Mononuclear cell (primary cell): ENCODE measurements around the gene TRPV5. TPM values are rescaled to one million over a fixed set of nuclear protein-coding genes. Genes with fewer than 3 reads are reported as not detected.

Experiments used
- H3K27me3 ChIP-seq: 2 replicates; pipeline ENCODE4 v1.6.0; 2011; ENCODE audit warnings: low read length, control low read depth; ENCODE audit not compliant: insufficient read depth
- H3K4me1 ChIP-seq: 2 replicates; pipeline ENCODE4 v1.5.1; 2011; ENCODE audit warnings: mild to moderate bottlenecking, low read length, control low read depth; ENCODE audit not compliant: insufficient read depth
- H3K4me3 ChIP-seq: 2 replicates; pipeline ENCODE4 v1.5.1; 2011; ENCODE audit warnings: mild to moderate bottlenecking, low read length, moderate library complexity
- H3K9me3 ChIP-seq: 2 replicates; pipeline ENCODE4 v1.5.1; 2011; ENCODE audit warnings: low read depth, mild to moderate bottlenecking, control low read depth, low read length
- total RNA-seq: library from RNA; depleted of rRNA; stranded (reverse); fragments of >200 nt; gene quantifications from one replicate; pipeline ENCODE4 v1.2.3, GENCODE V29; 2012

The TRPV5 gene
- total RNA-seq, 1 donor = not detected

DNA sequence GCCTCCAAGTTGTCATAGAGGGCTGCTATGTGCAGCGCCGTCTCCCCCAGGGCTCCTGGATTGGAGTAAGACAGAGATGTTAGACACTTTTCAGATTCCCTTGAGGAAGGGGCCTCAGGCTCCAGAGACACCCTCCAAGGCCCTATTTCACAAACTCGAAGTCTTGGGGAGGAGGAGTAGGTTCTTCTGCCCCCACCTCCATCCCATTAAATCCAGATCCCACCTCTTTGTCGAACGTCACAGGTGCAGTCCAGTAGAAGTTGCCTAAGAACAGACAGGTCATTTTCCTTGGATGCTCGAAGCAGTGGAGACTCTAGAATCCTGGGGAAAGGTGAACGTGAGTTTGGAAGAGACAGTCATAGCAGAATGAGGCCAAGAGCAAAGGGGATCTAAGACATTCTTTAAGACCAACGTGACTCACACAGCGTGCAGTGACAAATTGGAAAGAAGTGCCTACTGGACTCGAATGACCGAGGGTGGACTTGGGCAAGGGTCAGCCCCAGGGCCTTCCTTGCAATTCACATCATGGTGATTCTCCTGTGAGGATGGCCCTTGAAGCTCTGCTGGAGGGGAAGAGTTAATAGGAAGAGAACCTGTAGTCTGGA lies 3.3 kb downstream of the TRPV5 start:
- Histone ChIP-seq H3K27me3 (no peaks in the 10 kb centered on the region), H3K4me3 (no peak overlapping the region), H3K9me3 (no peaks in the 10 kb centered on the region), H3K4me1 (peaks cover 28% of the 10 kb centered on the region)

DNA sequence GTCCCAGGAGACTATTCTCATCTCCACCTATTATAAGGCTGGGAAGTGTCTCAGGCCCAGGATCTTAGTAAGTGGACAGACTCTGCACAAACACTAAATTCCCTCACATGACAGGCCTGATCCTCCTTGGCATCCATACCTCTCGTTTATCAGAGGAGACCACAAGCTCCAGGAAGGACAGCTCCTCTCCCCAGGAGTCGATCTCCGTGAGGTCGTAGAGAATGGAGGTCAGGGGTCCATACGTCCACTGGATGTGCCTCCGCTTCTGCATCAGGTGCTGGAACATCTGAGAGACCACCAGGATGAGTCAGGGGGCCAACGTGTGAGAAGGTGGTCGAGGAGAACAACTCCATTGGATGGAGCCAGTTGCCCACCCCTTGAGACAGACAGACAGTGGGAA lies 5.6 kb downstream of the TRPV5 start:
- no peak overlapping the region for H3K4me3 ChIP-seq
- H3K4me1 ChIP-seq = peaks cover 28% of the 10 kb centered on the region
- no peaks in the 10 kb centered on the region for H3K9me3 ChIP-seq
- H3K27me3 ChIP-seq = peaks cover under 1% of the 10 kb centered on the region

DNA sequence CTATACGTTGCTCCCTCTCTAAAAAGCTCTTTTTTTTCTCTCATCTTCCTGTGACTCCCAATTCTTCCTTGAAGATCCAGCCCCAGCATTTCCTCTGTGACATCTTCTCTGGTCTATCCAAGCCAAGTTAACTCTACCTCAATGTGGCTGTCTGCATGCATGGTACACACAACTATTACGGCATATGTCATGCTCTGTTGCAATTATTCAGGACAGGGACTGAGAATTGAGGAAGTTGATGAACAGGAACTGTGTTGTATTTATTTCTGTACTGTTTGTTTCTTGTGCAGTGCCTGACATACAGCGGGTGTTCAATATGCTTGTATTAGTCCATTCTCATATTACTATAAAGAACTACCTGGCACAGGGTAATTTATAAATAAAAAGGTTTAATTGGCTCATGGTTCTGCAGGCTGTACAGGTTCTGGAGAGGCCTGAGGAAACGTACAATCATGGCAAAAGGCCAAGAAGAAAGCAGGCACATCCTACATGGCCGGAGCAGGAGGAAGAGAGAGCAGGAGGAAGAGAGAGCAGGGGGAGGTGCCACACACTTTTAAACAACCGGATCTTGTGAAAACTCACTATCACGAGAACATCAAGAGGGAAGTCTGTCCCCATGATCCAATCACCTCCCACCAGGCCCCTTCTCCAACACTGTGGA lies 6.3 kb downstream of the TRPV5 start:
- no peak overlapping the region for H3K4me3 ChIP-seq
- peaks cover 3% of the 10 kb centered on the region for H3K27me3 ChIP-seq
- H3K4me1 ChIP-seq = peaks cover 28% of the 10 kb centered on the region
- H3K9me3 ChIP-seq = no peaks in the 10 kb centered on the region

DNA sequence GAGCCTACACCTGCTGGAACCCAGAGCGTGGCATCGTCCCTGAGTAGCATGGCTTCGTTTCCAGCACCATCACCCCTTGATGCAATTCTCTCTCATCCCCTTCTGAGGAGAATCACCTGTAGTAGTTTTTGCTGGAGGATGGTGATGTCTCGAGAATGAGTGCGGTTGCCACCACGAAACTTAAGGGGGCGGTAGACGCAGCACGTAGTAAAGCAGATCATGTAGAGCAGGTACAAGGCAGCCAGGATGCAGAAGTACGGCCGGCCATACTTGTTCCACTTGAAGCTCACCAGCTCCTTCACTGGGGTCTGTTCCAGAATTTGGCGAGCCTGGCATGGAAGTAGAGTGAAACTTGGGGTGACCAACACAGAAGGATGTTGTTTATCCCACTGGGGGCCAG lies 8.1 kb downstream of the TRPV5 start:
- no peak overlapping the region for H3K4me3 ChIP-seq
- peaks cover 3% of the 10 kb centered on the region for H3K27me3 ChIP-seq
- no peaks in the 10 kb centered on the region for H3K9me3 ChIP-seq
- peaks cover 28% of the 10 kb centered on the region for H3K4me1 ChIP-seq

DNA sequence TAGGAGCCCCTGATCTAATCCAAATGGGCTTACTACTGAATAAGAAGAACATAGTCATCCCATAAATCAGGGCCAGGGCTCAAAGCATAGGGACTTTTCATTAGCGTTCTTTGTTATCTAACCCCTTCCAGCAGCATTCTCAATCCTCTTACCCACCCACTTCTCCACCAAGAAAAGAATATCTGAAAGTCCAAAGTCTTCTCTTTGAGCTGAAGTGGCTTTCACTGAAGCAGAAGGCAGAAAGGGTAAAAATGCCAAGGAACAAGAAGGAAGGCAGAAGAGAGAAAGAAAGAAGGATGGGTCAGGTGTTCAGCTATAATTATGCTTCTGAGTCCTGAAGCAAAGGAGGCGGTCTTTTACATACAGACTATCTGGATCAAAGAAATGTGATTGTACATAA lies 10.2 kb downstream of the TRPV5 start:
- H3K4me3 ChIP-seq = no peak overlapping the region
- peaks cover 3% of the 10 kb centered on the region for H3K27me3 ChIP-seq
- H3K9me3 ChIP-seq = no peaks in the 10 kb centered on the region
- H3K4me1 ChIP-seq = peaks cover 25% of the 10 kb centered on the region

DNA sequence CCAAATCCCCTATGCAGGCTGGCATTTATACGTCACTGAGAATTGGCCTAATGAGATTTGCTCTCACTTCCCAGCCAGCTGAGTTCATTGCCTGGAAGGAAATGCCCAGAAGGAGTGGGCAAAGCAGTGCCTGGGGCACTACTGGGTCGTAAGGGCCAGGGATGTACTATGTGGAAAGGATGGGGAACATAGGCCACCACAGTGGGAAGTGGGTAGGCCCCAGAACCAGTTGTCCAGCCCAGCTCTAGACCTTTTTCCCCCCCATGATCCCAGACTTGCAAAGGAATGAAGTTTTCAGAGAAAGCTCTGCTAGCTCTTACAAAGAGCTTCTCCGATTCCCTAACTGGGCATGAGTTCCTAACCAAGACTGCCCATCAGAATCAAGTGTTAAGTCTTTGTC lies 13.9 kb downstream of the TRPV5 start:
- no peaks in the 10 kb centered on the region for H3K9me3 ChIP-seq
- H3K4me1 ChIP-seq = no peaks in the 10 kb centered on the region
- peaks cover 3% of the 10 kb centered on the region for H3K27me3 ChIP-seq
- no peak overlapping the region for H3K4me3 ChIP-seq

DNA sequence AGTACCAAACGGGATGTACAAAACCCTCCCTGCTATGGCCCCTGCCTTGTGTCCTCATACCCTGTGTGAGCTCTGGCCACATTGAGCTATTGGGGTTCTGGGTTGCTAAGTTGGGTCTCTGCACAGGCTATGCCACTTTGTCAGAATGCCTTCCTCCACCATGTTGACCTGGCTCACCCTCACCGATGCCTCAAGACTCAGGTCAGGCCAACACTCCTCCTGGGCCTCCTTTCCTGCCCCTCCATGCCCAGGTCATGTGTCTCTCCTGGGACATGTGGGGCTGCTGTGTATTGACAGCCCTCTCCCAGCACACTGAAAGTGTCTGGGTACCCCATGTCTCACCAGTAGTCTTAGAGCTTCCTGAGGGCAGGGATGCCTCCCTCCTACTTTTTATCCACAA lies 14.6 kb downstream of the TRPV5 start:
- H3K27me3 ChIP-seq = peaks cover 3% of the 10 kb centered on the region
- no peak overlapping the region for H3K4me3 ChIP-seq
- no peaks in the 10 kb centered on the region for H3K9me3 ChIP-seq
- no peaks in the 10 kb centered on the region for H3K4me1 ChIP-seq

DNA sequence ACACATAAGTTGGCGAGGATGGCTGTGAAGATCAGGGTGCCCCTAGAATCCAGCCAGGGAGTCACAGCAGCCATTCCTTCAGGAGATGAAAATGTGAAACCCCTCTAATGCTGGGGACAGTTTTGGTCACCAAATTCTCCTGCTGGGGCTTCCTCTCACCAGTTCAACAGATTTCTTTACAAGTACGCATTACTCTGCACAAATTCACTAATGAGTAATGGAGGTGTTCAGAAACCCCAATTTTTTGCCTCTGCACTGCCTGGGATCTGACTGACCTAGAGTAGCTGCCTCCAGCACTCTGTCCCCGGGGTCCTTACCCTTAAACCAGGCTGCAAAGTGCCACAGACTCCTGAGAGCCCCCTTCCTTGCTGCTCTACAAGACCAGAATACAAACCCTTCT lies 16.1 kb downstream of the TRPV5 start:
- Histone ChIP-seq H3K9me3 (no peaks in the 10 kb centered on the region), H3K27me3 (no peaks in the 10 kb centered on the region), H3K4me3 (no peak overlapping the region), H3K4me1 (no peaks in the 10 kb centered on the region)

DNA sequence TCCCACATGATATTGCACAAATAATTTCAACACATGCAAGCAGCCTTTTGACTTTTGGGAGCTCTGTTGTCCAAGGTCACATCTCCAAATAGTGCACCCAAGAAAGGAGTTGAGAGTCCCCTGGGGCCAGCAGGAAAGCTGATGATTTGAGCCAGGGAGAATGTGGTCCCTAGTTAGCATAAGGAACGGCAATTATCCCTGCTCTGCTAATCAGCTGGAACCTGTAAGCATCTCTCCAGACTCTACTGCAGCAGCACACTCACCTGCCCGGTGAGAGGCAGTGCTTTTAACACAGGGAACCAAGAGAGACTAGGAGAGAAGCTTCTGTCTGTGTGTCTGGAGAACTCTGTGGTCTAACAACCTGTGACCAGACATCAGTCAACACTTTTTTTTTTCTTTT lies 17.0 kb downstream of the TRPV5 start:
- no peaks in the 10 kb centered on the region for H3K9me3 ChIP-seq
- no peaks in the 10 kb centered on the region for H3K4me1 ChIP-seq
- H3K27me3 ChIP-seq = no peaks in the 10 kb centered on the region
- no peak overlapping the region for H3K4me3 ChIP-seq

DNA sequence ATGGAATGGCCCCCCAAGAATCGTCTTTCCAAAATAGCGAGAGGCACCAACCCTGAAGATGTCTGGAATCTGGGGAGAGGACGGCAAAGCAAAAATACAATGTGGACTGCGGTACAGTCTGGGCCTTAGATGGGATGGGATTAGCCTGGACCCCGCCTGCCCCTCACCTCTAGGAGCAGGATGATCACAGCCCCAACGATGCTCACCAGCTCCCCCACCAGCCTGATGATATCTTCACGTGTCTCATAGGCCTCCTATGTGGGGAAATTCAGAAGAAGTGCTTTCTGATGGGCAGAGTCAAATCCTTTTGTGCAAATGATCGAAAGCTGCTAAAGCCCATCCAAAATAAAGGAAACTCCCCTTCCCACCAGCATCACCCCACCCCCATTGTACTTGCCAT lies 18.2 kb downstream of the TRPV5 start:
- H3K27me3 ChIP-seq = no peaks in the 10 kb centered on the region
- peaks cover 8% of the 10 kb centered on the region for H3K4me1 ChIP-seq
- H3K4me3 ChIP-seq = no peak overlapping the region
- H3K9me3 ChIP-seq = no peaks in the 10 kb centered on the region

DNA sequence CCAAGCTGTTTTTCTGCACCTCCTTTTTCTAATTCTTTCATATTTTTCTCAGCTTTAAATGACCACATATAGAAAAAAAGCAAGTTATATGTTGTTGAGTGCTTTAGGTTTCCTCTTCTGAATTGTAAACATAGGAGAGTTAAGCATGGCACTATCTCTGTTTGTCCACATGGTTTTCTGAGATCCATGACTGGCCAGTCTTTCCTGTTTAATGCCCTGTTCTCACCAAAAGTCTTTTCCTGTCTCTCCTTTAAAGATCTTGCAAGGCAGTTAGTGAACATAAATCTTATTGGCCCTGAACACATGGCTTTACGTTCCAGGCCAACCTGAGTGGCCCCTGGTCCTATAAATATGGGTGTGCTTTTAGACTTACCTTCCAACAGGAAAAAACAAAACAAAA lies 19.4 kb downstream of the TRPV5 start:
- no peak overlapping the region for H3K4me3 ChIP-seq
- H3K9me3 ChIP-seq = no peaks in the 10 kb centered on the region
- H3K27me3 ChIP-seq = no peaks in the 10 kb centered on the region
- peaks cover 15% of the 10 kb centered on the region for H3K4me1 ChIP-seq

DNA sequence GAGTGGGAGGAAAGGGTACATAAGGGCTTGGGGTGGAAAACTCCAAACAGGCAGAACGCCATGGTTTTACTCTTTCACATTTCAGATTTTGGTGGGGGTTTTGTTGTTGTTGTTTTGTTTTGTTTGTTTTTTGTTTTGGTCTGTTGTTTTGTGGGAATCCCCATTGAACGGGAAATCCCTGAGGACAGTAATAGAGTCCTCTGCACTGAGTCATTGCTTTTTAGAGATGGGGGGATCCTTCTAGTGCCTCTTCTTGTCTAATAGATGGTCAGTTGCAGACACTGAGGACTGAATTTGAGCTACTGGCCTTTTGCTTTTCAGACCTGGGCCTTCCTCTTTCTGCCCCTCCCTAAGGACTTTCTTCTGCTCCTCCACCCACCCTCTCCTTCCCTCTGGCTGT lies 20.0 kb downstream of the TRPV5 start:
- no peak overlapping the region for H3K4me3 ChIP-seq
- no peaks in the 10 kb centered on the region for H3K27me3 ChIP-seq
- H3K9me3 ChIP-seq = no peaks in the 10 kb centered on the region

DNA sequence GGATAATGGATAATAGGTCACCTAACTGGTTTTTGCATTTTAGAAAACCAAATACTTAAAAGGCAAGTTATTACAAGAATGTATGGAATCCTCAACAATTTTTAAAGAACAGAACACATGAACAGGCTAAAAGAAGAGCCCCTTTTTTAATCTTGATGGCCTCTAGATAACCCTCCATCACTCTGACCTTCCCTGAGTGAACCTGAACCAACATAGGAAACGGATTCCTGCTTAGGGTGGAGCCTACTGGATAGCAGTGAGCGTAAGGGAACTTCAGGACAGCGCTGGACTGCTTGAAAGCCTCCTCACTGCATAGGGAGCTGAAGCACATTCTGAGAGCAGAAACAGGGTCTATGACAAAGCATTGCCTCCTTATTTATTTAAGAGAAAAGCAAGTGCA lies 20.5 kb downstream of the TRPV5 start:
- Histone ChIP-seq H3K27me3 (no peaks in the 10 kb centered on the region), H3K4me3 (no peak overlapping the region), H3K9me3 (no peaks in the 10 kb centered on the region), H3K4me1 (peaks cover 15% of the 10 kb centered on the region)

More for the DNA sequence above, 20.0 kb downstream of the TRPV5 start:
- H3K4me1 ChIP-seq = peaks cover 15% of the 10 kb centered on the region

DNA sequence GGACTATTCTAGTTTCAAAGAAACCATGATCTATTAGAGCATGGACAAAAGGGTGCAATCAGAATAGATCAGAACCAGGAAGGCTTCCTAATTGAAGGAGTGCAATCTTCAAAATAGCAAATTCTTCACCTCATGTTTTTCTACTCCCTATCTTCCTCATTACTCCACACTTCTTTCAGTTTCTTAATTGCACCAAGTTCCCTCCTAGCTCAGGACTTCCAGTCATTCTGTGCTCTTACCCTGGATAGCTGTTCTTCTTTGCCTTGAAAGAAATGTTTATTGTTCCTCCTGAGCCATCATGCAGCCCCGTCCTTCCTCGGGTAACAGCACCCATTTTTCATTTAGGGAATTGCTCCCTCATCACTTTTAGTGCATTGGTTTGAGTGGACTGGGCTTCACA lies 23.1 kb downstream of the TRPV5 start:
- Histone ChIP-seq H3K27me3 (no peaks in the 10 kb centered on the region), H3K4me1 (peaks cover 15% of the 10 kb centered on the region), H3K9me3 (no peaks in the 10 kb centered on the region), H3K4me3 (no peak overlapping the region)

DNA sequence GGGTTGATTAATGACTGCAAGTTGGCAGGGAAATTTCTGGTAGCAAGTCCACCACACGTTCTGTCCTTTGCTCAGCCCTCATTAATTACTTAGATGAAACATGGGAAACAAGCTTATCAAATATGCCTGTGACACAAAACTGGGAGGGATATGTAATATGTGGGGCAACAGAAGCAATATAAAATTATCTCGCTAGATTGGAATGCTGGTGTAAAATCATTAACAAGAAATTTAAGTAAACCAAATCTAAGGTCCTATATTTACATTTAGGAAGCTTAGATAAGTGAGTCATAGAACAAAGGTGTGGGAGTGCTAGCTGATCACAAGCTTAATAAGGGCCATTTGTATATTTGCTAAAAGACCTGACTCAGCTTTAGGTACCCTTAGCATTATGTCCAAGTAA lies 23.5 kb downstream of the TRPV5 start:
- Histone ChIP-seq H3K9me3 (no peaks in the 10 kb centered on the region), H3K4me1 (peaks cover 15% of the 10 kb centered on the region), H3K27me3 (no peaks in the 10 kb centered on the region), H3K4me3 (no peak overlapping the region)
